HepG2 (cell line): ENCODE results near the gene BEX3. TPM values are rescaled to one million over a fixed set of nuclear protein-coding genes. Genes with fewer than 3 reads are reported as not detected.
A peak's percentile ranks its signal among the peaks of the same experiment; 100 is the strongest.

Source experiments
- ATAC-seq: fragments of 200-7000 bp; cut with Tn5 transposase; 3 replicates; pipeline ENCODE4 v1.9.1; 2020; ENCODE audit warnings: mild to moderate bottlenecking, moderate library complexity
- BruUV-seq: library from RNA; stranded (reverse); fragments of 400-500 nt; replicated peaks from 2 replicates; lab custom pipeline; 2021; lab: Mats Ljungman, UMichigan
- CTCF ChIA-PET: fragments of 300-600 bp; formaldehyde crosslinking; extraction: SDS; loops from one replicate; lab custom pipeline; 2021; ENCODE audit warnings: low total read pairs, inconsistent platforms, low intra/inter-chr PET ratio; lab: Yijun Ruan, JAX
- POLR2A ChIA-PET: fragments of 350-600 bp; sonication (Branson Sonifier 250); formaldehyde crosslinking; loops from one replicate; lab custom pipeline; 2020; ENCODE audit warnings: antibody characterized with exemption, inconsistent platforms; lab: Yijun Ruan, JAX
- DNase-seq: peaks from one replicate; pipeline ENCODE4 v3.0.0-alpha.2; 2015; ENCODE audit warnings: low spot score
- FAIRE-seq: peaks from 3 replicates; lab custom pipeline; 2011; peaks lifted over from hg19 to GRCh38; lab: Jason Lieb, UNC
- H2AFZ ChIP-seq: one replicate; pipeline ENCODE4 v1.6.1; 2011; ENCODE audit warnings: low read length, inconsistent platforms
- H3K27ac ChIP-seq: fragments of 300-600 bp; 3 replicates; pipeline ENCODE4 v1.8.0; 2011; ENCODE audit warnings: mixed run types, mild to moderate bottlenecking, mixed read lengths, low read length, inconsistent platforms; ENCODE audit not compliant: insufficient read depth; ENCODE audit errors: extremely low read length
- H3K27me3 ChIP-seq, 2 experiments: fragments of 200-600 bp in 1 of 2; 2 replicates in 1 of 2; 3 replicates in 1 of 2; pipeline versions ENCODE4 v1.6.0 to v1.8.0; 2011; ENCODE audit warnings: low read length in 2 of 2, mild to moderate bottlenecking in 2 of 2, moderate library complexity in 2 of 2, inconsistent platforms in 1 of 2; ENCODE audit not compliant: insufficient read depth in 2 of 2, control insufficient read depth in 1 of 2
- H3K36me3 ChIP-seq, 2 experiments: fragments of 200-600 bp in 1 of 2; replicated peaks in 1 of 2; 2 replicates in 1 of 2; 3 replicates in 1 of 2; pipeline versions ENCODE4 v1.5.1 to v1.8.0; 2011; ENCODE audit warnings: low read length in 2 of 2, inconsistent platforms in 1 of 2; ENCODE audit not compliant: insufficient read depth in 2 of 2, control insufficient read depth in 1 of 2
- H3K4me1 ChIP-seq: 2 replicates; pipeline ENCODE4 v1.5.1; 2012; ENCODE audit warnings: low read length, inconsistent platforms; ENCODE audit not compliant: insufficient read depth
- H3K4me2 ChIP-seq: 2 replicates; pipeline ENCODE4 v1.6.0; 2011; ENCODE audit warnings: low read depth, low read length, inconsistent platforms
- H3K4me3 ChIP-seq, 3 experiments: fragments of 200-600 bp in 1 of 3; sonication (generic), shearing (Covaris generic) in 1 of 3; replicated peaks in 1 of 3; 2 replicates each; pipeline ENCODE4 v1.5.1; 2011 to 2016; ENCODE audit warnings: low read length in 3 of 3, inconsistent platforms in 2 of 3, low read depth in 2 of 3, mild to moderate bottlenecking in 2 of 3, control low read depth in 1 of 3, mixed read lengths in 1 of 3; ENCODE audit not compliant: insufficient read depth in 1 of 3
- H3K79me2 ChIP-seq: one replicate; pipeline ENCODE4 v1.6.1; 2011; ENCODE audit warnings: low read length, inconsistent platforms; ENCODE audit not compliant: insufficient read depth
- H3K9ac ChIP-seq: 2 replicates; pipeline ENCODE4 v1.6.0; 2011; ENCODE audit warnings: mild to moderate bottlenecking, low read depth, low read length, inconsistent platforms; ENCODE audit not compliant: insufficient read depth
- H3K9me3 ChIP-seq: 2 replicates; pipeline ENCODE4 v1.5.1; 2012; ENCODE audit warnings: mild to moderate bottlenecking, low read length
- H4K20me1 ChIP-seq: 2 replicates; pipeline ENCODE4 v1.6.0; 2011; ENCODE audit warnings: inconsistent platforms, mild to moderate bottlenecking, low read length, moderate library complexity; ENCODE audit not compliant: insufficient read depth
- CREB3 ChIP-seq: sonication (generic); formaldehyde crosslinking; IDR thresholded peaks from 2 replicates; pipeline ENCODE4 v1.5.0; 2020; ENCODE audit warnings: missing genetic modification reagents
- EHMT2 ChIP-seq: fragments of 200-600 bp; sonication (generic); IDR thresholded peaks from 2 replicates; pipeline ENCODE4 v1.7.0; 2017; ENCODE audit warnings: antibody characterized with exemption, low read depth, low read length, borderline replicate concordance
- KLF15 ChIP-seq: sonication (generic); formaldehyde crosslinking; IDR thresholded peaks from 2 replicates; pipeline ENCODE4 v1.8.1; 2023; ENCODE audit warnings: borderline replicate concordance, mild to moderate bottlenecking, inconsistent platforms, missing genetic modification reagents, mixed read lengths
- KMT2B ChIP-seq: IDR thresholded peaks from 2 replicates; pipeline ENCODE4 v1.6.1; 2016; ENCODE audit warnings: missing genetic modification reagents, missing compliant biosample characterization
- MBNL3 ChIP-seq: fragments of 250-450 bp; sonication (Bioruptor Pico); conservative IDR thresholded peaks from 2 replicates; pipeline ENCODE4 v1.8.0; 2022; ENCODE audit warnings: mild to moderate bottlenecking, inconsistent platforms
- MIXL1 ChIP-seq: IDR thresholded peaks from 2 replicates; pipeline ENCODE4 v1.6.1; 2016
- MTF1 ChIP-seq: sonication (generic); formaldehyde crosslinking; IDR thresholded peaks from 2 replicates; pipeline ENCODE4 v1.5.0; 2020; ENCODE audit warnings: missing genetic modification reagents
- NFAT5 ChIP-seq: sonication (generic); formaldehyde crosslinking; IDR thresholded peaks from 2 replicates; pipeline ENCODE4 v1.4.0; 2020; ENCODE audit warnings: missing genetic modification reagents
- NR2F1 ChIP-seq, 2 experiments: fragments of 450-650 bp in 1 of 2; formaldehyde crosslinking in 1 of 2; IDR thresholded peaks; 2 replicates each; pipeline versions ENCODE4 v1.5.0 to v1.6.1; 2016 to 2020; ENCODE audit warnings: mild to moderate bottlenecking in 1 of 2, missing compliant biosample characterization in 1 of 2, missing genetic modification reagents in 1 of 2, moderate library complexity in 1 of 2
- RFXAP ChIP-seq: sonication (generic); formaldehyde crosslinking; IDR thresholded peaks from 2 replicates; pipeline ENCODE4 v1.4.0; 2020; ENCODE audit warnings: missing genetic modification reagents, borderline replicate concordance
- TAF1 ChIP-seq: sonication (generic); formaldehyde crosslinking; IDR thresholded peaks from 2 replicates; pipeline ENCODE4 v1.4.0; 2020; ENCODE audit warnings: missing genetic modification reagents
- ZMYM4 ChIP-seq: sonication (generic); formaldehyde crosslinking; IDR thresholded peaks from 2 replicates; pipeline ENCODE4 v1.8.1; 2023; ENCODE audit warnings: mild to moderate bottlenecking, missing genetic modification reagents
- ZNF414 ChIP-seq: sonication (generic); formaldehyde crosslinking; IDR thresholded peaks from 2 replicates; pipeline ENCODE4 v1.5.0; 2020; ENCODE audit warnings: missing genetic modification reagents
- ZNF576 ChIP-seq: sonication (generic); formaldehyde crosslinking; IDR thresholded peaks from 2 replicates; pipeline ENCODE4 v1.4.0; 2020; ENCODE audit warnings: mild to moderate bottlenecking, missing genetic modification reagents
- ZNF619 ChIP-seq: sonication (generic); formaldehyde crosslinking; IDR thresholded peaks from 2 replicates; pipeline ENCODE4 v1.4.0; 2020; ENCODE audit warnings: mild to moderate bottlenecking, missing genetic modification reagents
- WGBS: methylation state at CpG from one replicate; pipeline ENCODE4 v1.1.6; 2017; ENCODE audit warnings: low lambda C conversion rate; 5-methylcytosine and 5-hydroxymethylcytosine counted together
- in situ Hi-C: cut with HindIII; loops from 2 replicates; pipeline ENCODE4 v1.10.0; 2017; ENCODE audit warnings: low pct_unique_long_range_greater_than_20kb; ENCODE audit not compliant: extremely low pct_ligation_motif_present
- intact Hi-C: fragments of 100-400 bp; cut with micrococcal nuclease; formaldehyde crosslinking; loops from one replicate; pipeline ENCODE4 v1.10.0; 2022; ENCODE audit not compliant: unreplicated experiment
- polyA plus RNA-seq, 8 experiments: library from polyadenylated mRNA; depleted of rRNA in 3 of 8; stranded (reverse) in 7 of 8; unstranded in 1 of 8; fragments of >200 nt; fragmentation: Illumina TruSeq in 4 of 8; extraction: Trizol in 4 of 8; gene quantifications; 2 replicates each; pipeline versions ENCODE4 v1.2.1 to v1.2.3, GENCODE V29; 2011 to 2016; ENCODE audit warnings: low read depth in 4 of 8, missing spikeins in 1 of 8, mixed read lengths in 1 of 8; ENCODE audit not compliant: insufficient read depth in 1 of 8
- total RNA-seq, 5 experiments: library from RNA; depleted of rRNA; stranded (reverse); fragments of >200 nt; fragmentation: Illumina TruSeq; extraction: Trizol; gene quantifications; 2 replicates each; pipeline ENCODE4 v1.2.3, GENCODE V29; 2016; ENCODE audit warnings: low read depth in 1 of 5

The BEX3 gene
- total and polyA plus RNA-seq, 2 of the 13 experiments (the other 11 are each of a cell fraction or from before 2014, with no cell fraction given), result 50.9 to 55.8 TPM

GRCh38 chrX:103405009-103405333 lies 28.6 kb downstream of the BEX3 start:
- Histone ChIP-seq H2AFZ (no peak overlapping the region), H3K9me3 (no peaks in the 10 kb centered on the region), H3K4me1 (no peaks in the 10 kb centered on the region), H4K20me1 (no peaks in the 10 kb centered on the region), H3K9ac (no peak overlapping the region), H3K27me3 (no peaks in the 10 kb centered on the region), H3K4me3 (peak overlapping the region; percentile 55 to 72 (median 60); a peak in 5 of 6 replicates), H3K79me2 (no peaks in the 10 kb centered on the region), H3K27ac (no peak overlapping the region), H3K4me2 (peak overlapping the region; percentile 63), H3K36me3 (no peaks in the 10 kb centered on the region)
- ATAC-seq, result no peak
- 0% methylated on average over 1 of the region's 7 CpGs for WGBS
- FAIRE-seq, result no peak
- BruUV-seq, result no TSS peak
- in situ Hi-C loops, result no loop called here
- TF ChIP-seq ZNF576 (CRISPR knock-in tag), result no peak
- TF ChIP-seq CREB3 (CRISPR knock-in tag), result no peak
- no peak for TF ChIP-seq KMT2B (CRISPR knock-in tag)
- no peak for TF ChIP-seq ZMYM4
- TF ChIP-seq KLF15 (CRISPR knock-in tag), result no peak
- TF ChIP-seq ZNF619 (CRISPR knock-in tag), result no peak
- no peak for TF ChIP-seq EHMT2
- no peak for TF ChIP-seq NR2F1 (CRISPR knock-in tag; IDR thresholded peaks at IDR 0.05)
- TF ChIP-seq MIXL1, result no peak
- TF ChIP-seq MTF1 (CRISPR knock-in tag), result no peak
- TF ChIP-seq MBNL3 (CRISPR knock-in tag), result no peak
- no peak for TF ChIP-seq RFXAP (CRISPR knock-in tag)
- no peak for TF ChIP-seq TAF1 (CRISPR knock-in tag)
- TF ChIP-seq ZNF414 (CRISPR knock-in tag), result no peak
- no peak for TF ChIP-seq NFAT5 (CRISPR knock-in tag)
- ChIA-PET CTCF (no interaction called here), POLR2A (interaction anchor here (0.6 kb wide), 1 partner anchor 28 kb away, joined by 3 read pairs; no protein-coding TSS in a partner anchor)
- DNase-seq, result no peak
- intact Hi-C loops, result no loop called here
